IMR-90 (cell line): ENCODE results near the gene PGA3. TPM values are rescaled to one million over a fixed set of nuclear protein-coding genes. Genes with fewer than 3 reads are reported as not detected.
"Not testable (repeated sequence)": the region's sequence is repeated elsewhere in the genome, so short reads cannot be mapped to it uniquely, and the experiment has no call there.

Experiments
- ATAC-seq: fragments of 200-7000 bp; cut with Tn5 transposase; 2 replicates; pipeline ENCODE4 v1.9.1; 2020; ENCODE audit warnings: low read depth, mild to moderate bottlenecking, moderate library complexity
- BruUV-seq: library from RNA; stranded (reverse); fragments of 400-500 nt; replicated peaks from 2 replicates; lab custom pipeline; 2021; lab: Mats Ljungman, UMichigan
- CTCF ChIA-PET: fragments of 300-600 bp; formaldehyde crosslinking; extraction: SDS; loops from one replicate; lab custom pipeline; 2021; ENCODE audit warnings: antibody characterized with exemption; lab: Yijun Ruan, JAX
- POLR2A ChIA-PET: fragments of 300-600 bp; sonication (Branson Sonifier 250); formaldehyde crosslinking; loops from one replicate; lab custom pipeline; 2022; ENCODE audit warnings: antibody characterized with exemption; ENCODE audit not compliant: unreplicated experiment; lab: Charles Lee
- DNase-seq: peaks from one replicate; pipeline ENCODE4 v3.0.0; 2013
- H2AFZ ChIP-seq: replicated peaks from 2 replicates; pipeline ENCODE3; 2013; ENCODE audit warnings: low read length, mild to moderate bottlenecking; ENCODE audit not compliant: poor library complexity
- H2AK5ac ChIP-seq: 2 replicates; pipeline ENCODE4 v1.6.1; 2013; ENCODE audit warnings: low read depth, low read length, inconsistent platforms
- H2AK9ac ChIP-seq: replicated peaks from 2 replicates; pipeline ENCODE3; 2013; ENCODE audit warnings: mild to moderate bottlenecking, low read depth, low read length, moderate library complexity; ENCODE audit not compliant: poor library complexity
- H2BK120ac ChIP-seq: 2 replicates; pipeline ENCODE4 v1.6.1; 2013; ENCODE audit warnings: low read depth, low read length, inconsistent platforms
- H2BK15ac ChIP-seq: 3 replicates; pipeline ENCODE4 v1.6.1; 2013; ENCODE audit warnings: low read depth, low read length, inconsistent platforms
- H2BK20ac ChIP-seq: 2 replicates; pipeline ENCODE4 v1.6.1; 2013; ENCODE audit warnings: low read depth, mild to moderate bottlenecking, inconsistent platforms, low read length, moderate library complexity
- H2BK5ac ChIP-seq: 2 replicates; pipeline ENCODE4 v1.6.1; 2013; ENCODE audit warnings: mild to moderate bottlenecking, low read depth, low read length, inconsistent platforms; ENCODE audit not compliant: poor library complexity, severe bottlenecking
- H3K14ac ChIP-seq: replicated peaks from 2 replicates; pipeline ENCODE4 v1.6.1; 2013; ENCODE audit warnings: low read depth, low read length, inconsistent platforms
- H3K18ac ChIP-seq: 2 replicates; pipeline ENCODE4 v1.6.1; 2013; ENCODE audit warnings: low read depth, low read length, control low read depth
- H3K23ac ChIP-seq: 2 replicates; pipeline ENCODE4 v1.6.1; 2013; ENCODE audit warnings: low read depth, low read length, inconsistent platforms
- H3K27ac ChIP-seq: 2 replicates; pipeline ENCODE4 v1.5.1; 2013; ENCODE audit warnings: mild to moderate bottlenecking, control low read depth, low read length; ENCODE audit not compliant: insufficient read depth
- H3K27me3 ChIP-seq: 2 replicates; pipeline ENCODE4 v1.6.1; 2013; ENCODE audit warnings: low read length; ENCODE audit not compliant: control insufficient read depth, insufficient read depth
- H3K36me3 ChIP-seq: 2 replicates; pipeline ENCODE4 v1.6.1; 2013; ENCODE audit warnings: low read length, mixed read lengths; ENCODE audit not compliant: control insufficient read depth, insufficient read depth
- H3K4ac ChIP-seq: 2 replicates; pipeline ENCODE4 v1.6.1; 2013; ENCODE audit warnings: low read depth, low read length, inconsistent platforms
- H3K4me1 ChIP-seq: 2 replicates; pipeline ENCODE4 v1.6.1; 2013; ENCODE audit warnings: low read length, mixed read lengths; ENCODE audit not compliant: control insufficient read depth, insufficient read depth
- H3K4me2 ChIP-seq: 2 replicates; pipeline ENCODE4 v1.6.1; 2013; ENCODE audit warnings: low read depth, mild to moderate bottlenecking, control low read depth, low read length, moderate library complexity
- H3K4me3 ChIP-seq: 2 replicates; pipeline ENCODE4 v1.5.1; 2013; ENCODE audit warnings: low read depth, mild to moderate bottlenecking, control low read depth, low read length, moderate library complexity; ENCODE audit not compliant: insufficient read depth
- H3K56ac ChIP-seq: 2 replicates; pipeline ENCODE4 v1.6.1; 2013; ENCODE audit warnings: low read length, inconsistent platforms; ENCODE audit not compliant: insufficient read depth; ENCODE audit errors: extremely low read depth
- H3K79me1 ChIP-seq, 2 experiments: 2 replicates each; pipeline ENCODE4 v1.6.1; 2013; ENCODE audit warnings: low read length in 2 of 2, inconsistent platforms in 1 of 2, low read depth in 1 of 2
- H3K9ac ChIP-seq: 2 replicates; pipeline ENCODE4 v1.6.1; 2013; ENCODE audit warnings: low read depth, low read length, control low read depth
- H3K9me1 ChIP-seq: 2 replicates; pipeline ENCODE4 v1.6.1; 2013; ENCODE audit warnings: low read length, inconsistent platforms; ENCODE audit not compliant: insufficient read depth
- H3K9me3 ChIP-seq: 2 replicates; pipeline ENCODE4 v1.6.1; 2013; ENCODE audit warnings: low read length; ENCODE audit not compliant: control insufficient read depth, insufficient read depth
- H4K20me1 ChIP-seq: 2 replicates; pipeline ENCODE4 v1.6.1; 2013; ENCODE audit warnings: low read length, inconsistent platforms; ENCODE audit not compliant: insufficient read depth
- H4K5ac ChIP-seq: 2 replicates; pipeline ENCODE4 v1.6.1; 2013; ENCODE audit warnings: mild to moderate bottlenecking, low read depth, low read length, control low read depth
- H4K8ac ChIP-seq, 2 experiments: 2 replicates each; pipeline ENCODE4 v1.6.1; 2013; ENCODE audit warnings: low read depth in 2 of 2, low read length in 2 of 2, control low read depth in 1 of 2, inconsistent platforms in 1 of 2
- H4K91ac ChIP-seq: 2 replicates; pipeline ENCODE4 v1.6.1; 2013; ENCODE audit warnings: low read depth, low read length, inconsistent platforms; ENCODE audit not compliant: insufficient read depth
- WGBS, 2 experiments: methylation state at CpG; one replicate each; pipeline versions ENCODE4 v1.1.5 to v1.1.7; 2013; ENCODE audit warnings: missing lambda C conversion rate in 2 of 2; ENCODE audit not compliant: insufficient read length in 1 of 2; ENCODE audit errors: extremely low coverage in 2 of 2; 5-methylcytosine and 5-hydroxymethylcytosine counted together
- dilution Hi-C: fragments of 300-500 bp; cut with HindIII; formaldehyde crosslinking; loops from one replicate; pipeline ENCODE4 v1.14.3; 2018; ENCODE audit warnings: low sequenced_read_pairs; ENCODE audit not compliant: unreplicated experiment
- in situ Hi-C: fragments of 300-500 bp; cut with MboI; formaldehyde crosslinking; loops from 3 replicates; pipeline ENCODE4 v1.14.3; 2019; ENCODE audit warnings: low sequenced_read_pairs, inconsistent platforms, mixed read lengths
- intact Hi-C: fragments of 100-400 bp; cut with micrococcal nuclease; formaldehyde crosslinking; loops from 2 replicates; pipeline ENCODE4 v1.10.0; 2022
- polyA plus RNA-seq, 3 experiments: library from polyadenylated mRNA; depleted of rRNA; stranded (reverse); fragments of >200 nt; gene quantifications; 2 replicates each; pipeline ENCODE4 v1.2.3, GENCODE V29; 2012; ENCODE audit warnings: low replicate concordance in 1 of 3
- total RNA-seq: library from RNA; depleted of rRNA; stranded (reverse); fragments of >200 nt; gene quantifications from 2 replicates; pipeline ENCODE4 v1.2.3, GENCODE V29; 2012

The PGA3 gene
- total and polyA plus RNA-seq, 2 of the 4 experiments (the other 2 are of a cell fraction): 0.18 TPM; not detected in 1

DNA sequence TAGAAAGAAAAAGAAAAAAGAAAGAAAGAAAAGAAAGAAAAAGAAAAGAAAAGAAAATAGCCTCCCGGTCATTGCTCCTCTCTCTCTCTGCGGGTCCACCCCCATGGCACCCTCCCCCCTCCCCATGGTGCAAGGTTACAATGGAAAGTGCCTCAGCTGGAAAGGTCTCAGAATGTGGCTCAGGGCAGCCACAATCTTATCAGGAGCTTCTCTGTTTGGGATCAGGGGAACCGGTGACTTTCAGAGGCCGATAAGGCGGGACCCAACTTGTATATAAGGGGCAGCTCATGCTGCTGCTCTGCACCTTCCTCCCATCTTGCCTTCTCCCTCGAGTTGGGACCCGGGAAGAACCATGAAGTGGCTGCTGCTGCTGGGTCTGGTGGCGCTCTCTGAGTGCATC lies 37.6 kb downstream of the PGA3 start, which contains the start of gene PGA5:
TSS of gene PGA5 (plus strand) at position 301 of the 400 bp plus-strand sequence. CDS start at position 353, 52 bp downstream.
- H2AK9ac ChIP-seq, H3K14ac ChIP-seq, H2BK20ac ChIP-seq, H3K9ac ChIP-seq, H4K5ac ChIP-seq, H3K23ac ChIP-seq, H3K27ac ChIP-seq, H3K4ac ChIP-seq, H2AFZ ChIP-seq, CTCF ChIA-PET, H3K9me3 ChIP-seq, POLR2A ChIA-PET, H2BK15ac ChIP-seq, ATAC-seq, H4K8ac ChIP-seq, H3K4me3 ChIP-seq, intact Hi-C loops, in situ Hi-C loops, DNase-seq, H3K36me3 ChIP-seq, H2BK5ac ChIP-seq, H3K27me3 ChIP-seq, H3K56ac ChIP-seq, BruUV-seq, dilution Hi-C loops, H3K4me1 ChIP-seq, H4K91ac ChIP-seq, H3K4me2 ChIP-seq, H2AK5ac ChIP-seq, H3K79me1 ChIP-seq, H3K9me1 ChIP-seq, H2BK120ac ChIP-seq, H4K20me1 ChIP-seq, H3K18ac ChIP-seq: not testable (repeated sequence)
- WGBS, 2 experiments: no CpG with 5 or more reads among the region's 8 CpGs

DNA sequence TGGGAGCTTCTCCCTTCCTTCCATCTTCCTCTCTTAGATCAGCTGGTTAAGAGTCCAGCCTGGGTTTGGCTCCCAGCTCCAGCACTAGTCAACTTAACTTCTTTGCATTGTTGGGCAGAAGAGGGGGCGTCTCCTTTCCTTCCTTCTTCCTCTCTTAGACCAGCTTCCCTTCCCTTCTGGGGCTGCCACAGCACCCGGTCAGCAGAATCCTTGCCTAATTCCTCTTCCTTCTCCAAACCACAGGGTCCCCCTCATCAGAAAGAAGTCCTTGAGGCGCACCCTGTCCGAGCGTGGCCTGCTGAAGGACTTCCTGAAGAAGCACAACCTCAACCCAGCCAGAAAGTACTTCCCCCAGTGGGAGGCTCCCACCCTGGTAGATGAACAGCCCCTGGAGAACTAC lies 38.2 kb downstream of the PGA3 start:
- intact Hi-C loops, dilution Hi-C loops, H3K14ac ChIP-seq, H4K5ac ChIP-seq, H3K27ac ChIP-seq, H3K9me3 ChIP-seq, H3K4ac ChIP-seq, H4K8ac ChIP-seq, H3K9me1 ChIP-seq, H3K79me1 ChIP-seq, H2BK120ac ChIP-seq, H3K23ac ChIP-seq, ATAC-seq, H3K9ac ChIP-seq, H2AFZ ChIP-seq, H2BK15ac ChIP-seq, H3K4me3 ChIP-seq, H3K36me3 ChIP-seq, H3K4me2 ChIP-seq, in situ Hi-C loops, H2AK9ac ChIP-seq, H2AK5ac ChIP-seq, H4K20me1 ChIP-seq, POLR2A ChIA-PET, H3K56ac ChIP-seq, BruUV-seq, H3K27me3 ChIP-seq, H3K18ac ChIP-seq, DNase-seq, H2BK20ac ChIP-seq, H3K4me1 ChIP-seq, CTCF ChIA-PET, H2BK5ac ChIP-seq, H4K91ac ChIP-seq: not testable (repeated sequence)
- whole genome bisulfite sequencing, 2 experiments: no CpG with 5 or more reads among the region's 5 CpGs
